Measurements from ENCODE around the gene C2orf15. TPM values are rescaled to one million over a fixed set of nuclear protein-coding genes. Genes with fewer than 3 reads are reported as not detected.
A peak's percentile ranks its signal among the peaks of the same experiment; 100 is the strongest.

The C2orf15 gene, protein sequence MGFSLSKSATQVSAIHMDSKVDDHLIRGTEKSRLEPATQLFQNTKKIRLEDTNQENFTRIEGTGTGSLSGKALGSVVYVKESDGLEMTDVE
- total RNA-seq (2022) (6.9 and 7.7 TPM in 2 replicates), Bru-seq, nascent RNA (percentile 67 among the genes with signal in this experiment), BruChase-seq, experiment 1, labeled RNA remaining after a 6-hour chase (percentile 92 among the genes with signal in this experiment), BruChase-seq, experiment 2, labeled RNA remaining after a 2-hour chase (percentile 92 among the genes with signal in this experiment)
- long read RNA-seq, transcript C2orf15-201 (4 exons, 1,667 nt), result major isoform, 8 of 16 reads
- long read RNA-seq, partial matches to known transcripts, result 5 of 16 reads
- long read RNA-seq, other reads (novel, unspliced or antisense), result 0 of 16 reads

DNA sequence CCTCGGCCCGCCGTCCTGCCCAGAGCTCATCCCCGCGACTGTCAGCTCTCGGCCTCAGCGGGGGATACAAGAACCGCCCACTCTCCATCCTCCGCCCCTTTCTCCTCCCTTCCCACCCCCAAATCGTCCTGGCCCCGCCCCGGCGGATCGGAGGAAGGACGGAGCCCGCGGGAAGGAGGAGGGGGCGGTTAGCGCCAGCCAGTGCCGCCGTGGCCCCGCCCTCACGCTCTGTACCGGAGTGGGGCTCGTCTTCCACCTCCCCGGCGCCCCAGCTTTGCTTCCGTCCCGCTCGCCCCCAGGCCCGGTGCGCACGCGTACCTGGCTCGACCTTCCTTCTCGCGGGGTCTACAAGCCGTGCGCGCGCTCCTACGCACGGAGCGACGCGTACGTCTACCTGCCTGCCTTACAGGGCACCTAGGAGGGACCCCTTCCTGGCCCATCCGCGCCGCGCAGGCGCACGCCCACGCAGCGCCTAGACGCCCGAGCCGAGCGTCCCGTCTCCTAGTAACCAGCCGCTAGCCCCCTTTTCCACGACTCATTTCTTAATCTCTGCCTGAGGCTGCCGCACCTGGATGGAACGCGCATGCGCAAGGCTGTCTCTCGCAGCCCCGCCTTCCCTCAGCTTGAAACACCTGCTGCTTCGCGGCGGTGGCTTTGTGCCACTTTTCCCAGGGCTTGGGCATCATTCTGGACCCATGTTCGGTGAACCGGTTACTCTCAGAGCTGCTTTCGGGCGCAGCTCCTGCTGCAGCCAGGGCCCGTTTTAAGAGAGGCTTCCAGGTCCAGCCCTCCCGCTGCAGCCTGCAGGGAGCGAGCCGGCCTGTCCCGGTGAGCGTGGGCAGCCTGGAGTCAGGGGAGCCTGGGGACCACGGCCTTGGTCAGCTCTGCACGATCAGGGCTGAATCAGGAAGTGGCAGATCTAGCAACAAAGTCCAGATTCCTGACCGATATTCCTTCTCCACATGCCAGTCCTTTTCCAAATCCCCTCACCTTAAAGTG, at the start of gene C2orf15:
C2orf15 (plus strand) TSS at position 598 of the 999 bp plus-strand sequence. CDS start 8,852 bp downstream, outside the sequence.
- BruUV-seq (replicated peaks), result no TSS peak
- CTCF ChIA-PET, result interaction anchor here (0.8 to 1.7 kb wide), 6 partner anchors 11 to 196 kb away, joined by 3 to 6 read pairs (median 4); partner anchors contain the start of genes EIF5B, LIPT1 and TSGA10

DNA sequence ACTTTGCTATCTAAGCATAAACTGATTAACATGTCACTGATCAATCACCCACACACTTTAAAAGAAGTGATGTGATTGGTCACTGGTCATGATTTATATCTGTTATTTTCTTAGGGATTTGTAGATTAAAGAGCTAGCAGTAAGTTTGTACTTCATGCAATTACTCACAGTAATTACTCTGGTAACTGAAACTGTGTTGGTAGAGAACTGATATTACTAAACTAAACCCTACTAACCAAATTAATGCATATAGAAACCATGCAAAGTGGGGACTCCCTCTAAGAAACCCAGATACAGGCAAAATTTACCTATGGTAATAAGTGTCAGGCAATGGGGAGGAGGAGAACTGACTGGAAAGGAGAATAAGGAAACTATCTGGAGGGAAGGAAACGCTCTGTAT, 44.8 kb upstream of the C2orf15 start:
- H3K9me3 Mint-ChIP-seq (ENCODE audit: low read depth, unreplicated experiment), result peaks cover 2% of the 10 kb centered on the region
- intact Hi-C loops (cut with micrococcal nuclease; ENCODE audit: unreplicated experiment), result no loop called here
- CTCF ChIA-PET, result no interaction called here
- H3K36me3 Mint-ChIP-seq (ENCODE audit: insufficient read depth, unreplicated experiment), result no peaks in the 10 kb centered on the region
- H3K4me3 Mint-ChIP-seq (ENCODE audit: low read depth, unreplicated experiment), result no peak overlapping the region
- H3K27ac Mint-ChIP-seq (ENCODE audit: unreplicated experiment), result no peak overlapping the region
- no peaks in the 10 kb centered on the region for H3K4me1 Mint-ChIP-seq (ENCODE audit: low read depth, unreplicated experiment)
- TF ChIP-seq, protein P1, sequence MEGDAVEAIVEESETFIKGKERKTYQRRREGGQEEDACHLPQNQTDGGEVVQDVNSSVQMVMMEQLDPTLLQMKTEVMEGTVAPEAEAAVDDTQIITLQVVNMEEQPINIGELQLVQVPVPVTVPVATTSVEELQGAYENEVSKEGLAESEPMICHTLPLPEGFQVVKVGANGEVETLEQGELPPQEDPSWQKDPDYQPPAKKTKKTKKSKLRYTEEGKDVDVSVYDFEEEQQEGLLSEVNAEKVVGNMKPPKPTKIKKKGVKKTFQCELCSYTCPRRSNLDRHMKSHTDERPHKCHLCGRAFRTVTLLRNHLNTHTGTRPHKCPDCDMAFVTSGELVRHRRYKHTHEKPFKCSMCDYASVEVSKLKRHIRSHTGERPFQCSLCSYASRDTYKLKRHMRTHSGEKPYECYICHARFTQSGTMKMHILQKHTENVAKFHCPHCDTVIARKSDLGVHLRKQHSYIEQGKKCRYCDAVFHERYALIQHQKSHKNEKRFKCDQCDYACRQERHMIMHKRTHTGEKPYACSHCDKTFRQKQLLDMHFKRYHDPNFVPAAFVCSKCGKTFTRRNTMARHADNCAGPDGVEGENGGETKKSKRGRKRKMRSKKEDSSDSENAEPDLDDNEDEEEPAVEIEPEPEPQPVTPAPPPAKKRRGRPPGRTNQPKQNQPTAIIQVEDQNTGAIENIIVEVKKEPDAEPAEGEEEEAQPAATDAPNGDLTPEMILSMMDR (IDR thresholded peaks at IDR 0.05; ENCODE audit: unreplicated experiment), result no peak
- no peaks in the 10 kb centered on the region for H3K27me3 Mint-ChIP-seq (ENCODE audit: unreplicated experiment)
- no TSS peak for BruUV-seq (replicated peaks)
- no peak for DNase-seq

More for the DNA sequence above, at the start of gene C2orf15:
- no peaks in the 10 kb centered on the region for H3K4me1 Mint-ChIP-seq (ENCODE audit: low read depth, unreplicated experiment)
- peak within 1 kb of the TSS; percentile 95 for H3K4me3 Mint-ChIP-seq (ENCODE audit: low read depth, unreplicated experiment)
- DNase-seq, result peak; percentile 98
- peak within 1 kb of the TSS; percentile 97 for H3K27ac Mint-ChIP-seq (ENCODE audit: unreplicated experiment)
- H3K36me3 Mint-ChIP-seq (ENCODE audit: insufficient read depth, unreplicated experiment), result peaks cover 29% of the 10 kb centered on the region
- H3K9me3 Mint-ChIP-seq (ENCODE audit: low read depth, unreplicated experiment), result peaks cover 14% of the 10 kb centered on the region
- no peaks in the 10 kb centered on the region for H3K27me3 Mint-ChIP-seq (ENCODE audit: unreplicated experiment)
- intact Hi-C loops (cut with micrococcal nuclease; ENCODE audit: unreplicated experiment), result no loop called here
- TF ChIP-seq, protein P1 (IDR thresholded peaks at IDR 0.05; ENCODE audit: unreplicated experiment), result no peak

DNA sequence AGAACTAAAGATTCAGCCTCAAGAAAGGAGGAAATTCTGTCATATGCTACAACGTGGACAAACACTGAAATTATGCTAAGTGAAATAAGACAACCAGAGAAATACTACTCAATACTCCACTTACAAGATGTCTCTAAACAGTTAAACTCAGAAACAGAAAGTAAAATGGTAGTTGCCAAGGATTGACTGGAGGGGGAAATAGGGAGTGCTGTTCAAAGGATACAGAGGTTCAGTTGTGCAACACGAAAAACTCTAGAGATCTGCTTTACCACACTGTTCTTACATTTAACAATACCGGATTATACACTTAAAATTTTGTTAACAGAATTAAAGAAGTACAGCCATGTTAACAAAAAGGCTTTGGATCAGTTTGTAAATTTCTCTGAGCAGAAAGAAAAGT, 39.8 kb upstream of the C2orf15 start:
- no peak for DNase-seq

DNA sequence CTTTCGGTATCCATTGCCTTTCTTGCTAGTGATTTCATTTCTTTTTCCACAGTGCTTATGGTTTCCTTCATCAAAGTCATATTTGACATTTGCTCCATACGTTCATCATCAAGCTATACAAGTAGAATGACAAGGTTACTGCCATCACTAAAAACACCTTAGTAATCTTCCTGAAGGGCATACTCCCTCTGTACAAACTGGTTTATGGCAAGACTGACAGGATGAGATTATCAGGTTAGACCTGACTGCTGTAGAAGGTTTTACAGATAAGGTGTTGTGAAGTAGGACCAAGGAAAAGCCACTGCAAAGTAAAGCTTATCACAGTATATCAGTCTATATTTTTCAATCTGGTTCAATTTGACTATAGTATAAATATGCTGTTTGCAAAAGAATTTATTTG, 37.5 kb upstream of the C2orf15 start:
- Mint-ChIP-seq H3K27ac (ENCODE audit: unreplicated experiment) (no peak overlapping the region), H3K9me3 (ENCODE audit: low read depth, unreplicated experiment) (no peaks in the 10 kb centered on the region), H3K4me1 (ENCODE audit: low read depth, unreplicated experiment) (no peaks in the 10 kb centered on the region), H3K4me3 (ENCODE audit: low read depth, unreplicated experiment) (no peak overlapping the region), H3K36me3 (ENCODE audit: insufficient read depth, unreplicated experiment) (no peaks in the 10 kb centered on the region), H3K27me3 (ENCODE audit: unreplicated experiment) (no peaks in the 10 kb centered on the region)
- BruUV-seq (replicated peaks), result no TSS peak
- intact Hi-C loops (cut with micrococcal nuclease; ENCODE audit: unreplicated experiment), result no loop called here
- DNase-seq, result no peak
- TF ChIP-seq, protein P1 (IDR thresholded peaks at IDR 0.05; ENCODE audit: unreplicated experiment), result no peak
- CTCF ChIA-PET, result no interaction called here

More for the DNA sequence above, 39.8 kb upstream of the C2orf15 start:
- no peak overlapping the region for H3K4me3 Mint-ChIP-seq (ENCODE audit: low read depth, unreplicated experiment)
- H3K27ac Mint-ChIP-seq (ENCODE audit: unreplicated experiment), result no peak overlapping the region
- no TSS peak for BruUV-seq (replicated peaks)
- H3K27me3 Mint-ChIP-seq (ENCODE audit: unreplicated experiment), result no peaks in the 10 kb centered on the region
- H3K4me1 Mint-ChIP-seq (ENCODE audit: low read depth, unreplicated experiment), result no peaks in the 10 kb centered on the region
- intact Hi-C loops (cut with micrococcal nuclease; ENCODE audit: unreplicated experiment), result no loop called here
- no peaks in the 10 kb centered on the region for H3K9me3 Mint-ChIP-seq (ENCODE audit: low read depth, unreplicated experiment)
- TF ChIP-seq, protein P1 (IDR thresholded peaks at IDR 0.05; ENCODE audit: unreplicated experiment), result no peak
- no peaks in the 10 kb centered on the region for H3K36me3 Mint-ChIP-seq (ENCODE audit: insufficient read depth, unreplicated experiment)
- CTCF ChIA-PET, result no interaction called here
